Measurements from ENCODE around the gene SMG7.

- TF ChIP-seq CTCF (IDR thresholded peaks at IDR 0.05) (no peak), POLR2AphosphoS5 (IDR thresholded peaks at IDR 0.05) (no peak)
Measured at GRCh38 chr1:183592733-183593132, 120.4 kb downstream of the SMG7 start.

Measured in prostate gland (tissue), 2 donors.